H9 (cell line): ENCODE data around the gene SLC39A10. TPM values are rescaled to one million over a fixed set of nuclear protein-coding genes. Genes with fewer than 3 reads are reported as not detected.

Experiments
- DNase-seq: peaks from one replicate; pipeline ENCODE4 v3.0.0-alpha.2; 2017
- H2AFZ ChIP-seq: one replicate; pipeline ENCODE4 v1.6.1; 2013; ENCODE audit warnings: mild to moderate bottlenecking, low read length, control low read depth, moderate library complexity
- H2AK5ac ChIP-seq: 2 replicates; pipeline ENCODE4 v1.6.1; 2013; ENCODE audit warnings: low read length, control low read depth, mixed read lengths; ENCODE audit not compliant: insufficient read length
- H2BK120ac ChIP-seq: one replicate; pipeline ENCODE4 v1.6.1; 2013; ENCODE audit warnings: low read depth, mild to moderate bottlenecking, low read length, control low read depth, inconsistent platforms; ENCODE audit not compliant: poor library complexity, severe bottlenecking
- H2BK12ac ChIP-seq: 2 replicates; pipeline ENCODE4 v1.6.1; 2013; ENCODE audit warnings: low read length, control low read depth, mixed read lengths, low read depth; ENCODE audit not compliant: insufficient read length
- H2BK15ac ChIP-seq: 2 replicates; pipeline ENCODE4 v1.6.1; 2013; ENCODE audit warnings: low read depth, low read length, control low read depth
- H2BK20ac ChIP-seq: one replicate; pipeline ENCODE4 v1.6.1; 2013; ENCODE audit warnings: low read depth, mild to moderate bottlenecking, low read length, control low read depth, inconsistent platforms; ENCODE audit not compliant: poor library complexity, severe bottlenecking
- H2BK5ac ChIP-seq: 2 replicates; pipeline ENCODE4 v1.6.1; 2013; ENCODE audit warnings: low read length, control low read depth, mixed read lengths; ENCODE audit not compliant: insufficient read length
- H3K14ac ChIP-seq: 2 replicates; pipeline ENCODE4 v1.6.1; 2013; ENCODE audit warnings: low read length, control low read depth; ENCODE audit not compliant: insufficient read depth
- H3K18ac ChIP-seq: 2 replicates; pipeline ENCODE4 v1.6.1; 2013; ENCODE audit warnings: low read depth, mild to moderate bottlenecking, mixed read lengths, low read length, control low read depth; ENCODE audit not compliant: insufficient read length
- H3K23ac ChIP-seq: 2 replicates; pipeline ENCODE4 v1.6.1; 2013; ENCODE audit warnings: low read length, control low read depth, mixed read lengths, low read depth; ENCODE audit not compliant: insufficient read length
- H3K23me2 ChIP-seq: 2 replicates; pipeline ENCODE4 v1.6.1; 2013; ENCODE audit warnings: low read depth, mild to moderate bottlenecking, mixed read lengths, low read length, control low read depth; ENCODE audit not compliant: insufficient read length, poor library complexity, severe bottlenecking
- H3K27ac ChIP-seq: 2 replicates; pipeline ENCODE4 v1.5.1; 2013; ENCODE audit warnings: low read length, control low read depth, mixed read lengths, low read depth; ENCODE audit not compliant: insufficient read length
- H3K27me3 ChIP-seq: 2 replicates; pipeline ENCODE4 v1.6.1; 2013; ENCODE audit warnings: low read length, control low read depth, inconsistent platforms; ENCODE audit not compliant: insufficient read depth
- H3K4ac ChIP-seq: 2 replicates; pipeline ENCODE4 v1.6.1; 2013; ENCODE audit warnings: low read depth, mild to moderate bottlenecking, control low read depth, inconsistent platforms, low read length, moderate library complexity
- H3K4me1 ChIP-seq: 2 replicates; pipeline ENCODE4 v1.6.1; 2013; ENCODE audit warnings: low read length, control low read depth, inconsistent platforms; ENCODE audit not compliant: insufficient read depth
- H3K4me2 ChIP-seq: 2 replicates; pipeline ENCODE4 v1.6.1; 2013; ENCODE audit warnings: low read length, control low read depth, mixed read lengths; ENCODE audit not compliant: insufficient read length, insufficient read depth
- H3K56ac ChIP-seq: 2 replicates; pipeline ENCODE4 v1.6.1; 2013; ENCODE audit warnings: low read depth, mild to moderate bottlenecking, mixed read lengths, low read length, control low read depth; ENCODE audit not compliant: insufficient read length
- H3K79me1 ChIP-seq: 2 replicates; pipeline ENCODE4 v1.6.1; 2013; ENCODE audit warnings: low read depth, mild to moderate bottlenecking, moderate library complexity, low read length, control low read depth, inconsistent platforms; ENCODE audit not compliant: insufficient read depth, poor library complexity, severe bottlenecking
- H3K79me2 ChIP-seq: 2 replicates; pipeline ENCODE4 v1.6.1; 2013; ENCODE audit warnings: low read length, control low read depth, inconsistent platforms; ENCODE audit not compliant: insufficient read depth
- H3K9ac ChIP-seq: 2 replicates; pipeline ENCODE4 v1.6.1; 2013; ENCODE audit warnings: low read length, control low read depth, mixed read lengths; ENCODE audit not compliant: insufficient read length; ENCODE audit errors: extremely low read depth
- H3K9me3 ChIP-seq: one replicate; pipeline ENCODE4 v1.6.1; 2013; ENCODE audit warnings: low read depth, low read length, inconsistent platforms; ENCODE audit not compliant: control insufficient read depth
- H3T11ph ChIP-seq: one replicate; pipeline ENCODE4 v1.6.1; 2013; ENCODE audit warnings: mild to moderate bottlenecking, low read length, control low read depth, inconsistent platforms
- H4K20me1 ChIP-seq: one replicate; pipeline ENCODE4 v1.6.1; 2013; ENCODE audit not compliant: control insufficient read depth, insufficient read length, insufficient read depth
- H4K5ac ChIP-seq: 2 replicates; pipeline ENCODE4 v1.6.1; 2013; ENCODE audit warnings: low read depth, mild to moderate bottlenecking, mixed read lengths, low read length, control low read depth; ENCODE audit not compliant: insufficient read length
- H4K8ac ChIP-seq: replicated peaks from 2 replicates; pipeline ENCODE4 v1.6.1; 2013; ENCODE audit warnings: low read length, control low read depth, mixed read lengths, low read depth; ENCODE audit not compliant: insufficient read length
- H4K91ac ChIP-seq: 2 replicates; pipeline ENCODE4 v1.6.1; 2013; ENCODE audit warnings: low read depth, mild to moderate bottlenecking, moderate library complexity, mixed read lengths, low read length, control low read depth; ENCODE audit not compliant: insufficient read length
- H3K27ac Mint-ChIP-seq, 3 experiments: 2 replicates in 2 of 3; 3 replicates in 1 of 3; pipeline ENCODE4 v1.8.0; 2020 to 2021; ENCODE audit warnings: mixed read lengths in 3 of 3, mild to moderate bottlenecking in 1 of 3, moderate library complexity in 1 of 3
- H3K27me3 Mint-ChIP-seq: 2 replicates; pipeline ENCODE4 v1.8.0; 2021; ENCODE audit warnings: low read depth, mild to moderate bottlenecking, moderate library complexity, mixed read lengths
- H3K36me3 Mint-ChIP-seq, 3 experiments: 2 replicates in 2 of 3; 3 replicates in 1 of 3; pipeline ENCODE4 v1.8.0; 2020 to 2021; ENCODE audit warnings: low read depth in 3 of 3, mixed read lengths in 3 of 3; ENCODE audit not compliant: insufficient read depth in 1 of 3
- H3K4me1 Mint-ChIP-seq, 2 experiments: 2 replicates each; pipeline ENCODE4 v1.8.0; 2020; ENCODE audit warnings: mixed read lengths in 2 of 2
- H3K4me3 Mint-ChIP-seq, 2 experiments: 2 replicates in 1 of 2; 3 replicates in 1 of 2; pipeline ENCODE4 v1.8.0; 2020 to 2021; ENCODE audit warnings: mild to moderate bottlenecking in 2 of 2, mixed read lengths in 2 of 2, moderate library complexity in 1 of 2
- H3K9me3 Mint-ChIP-seq, 2 experiments: 2 replicates in 1 of 2; 3 replicates in 1 of 2; pipeline ENCODE4 v1.8.0; 2020; ENCODE audit warnings: mild to moderate bottlenecking in 2 of 2, mixed read lengths in 2 of 2, moderate library complexity in 1 of 2
- WGBS: extraction: QIAGEN DNeasy Blood & Tissue Kit; methylation state at CpG from one replicate; pipeline ENCODE4 v1.1.7; 2013; ENCODE audit warnings: missing lambda C conversion rate, low lambda C conversion rate, mixed read lengths; ENCODE audit not compliant: insufficient read length; ENCODE audit errors: extremely low coverage; 5-methylcytosine and 5-hydroxymethylcytosine counted together
- long read RNA-seq: library from polyadenylated mRNA; unstranded; transcript quantifications from one replicate; pipeline ENCODE4 v2.0.0, GENCODE V29; 2020
- total RNA-seq: library from RNA; stranded (reverse); gene quantifications from 2 replicates; pipeline ENCODE4 v1.2.1, GENCODE V29; 2021
- TF ChIP-seq, protein P1 (sequence below): fragments of 200-600 bp; sonication (generic); conservative IDR thresholded peaks from 3 replicates; pipeline ENCODE4 v1.8.0; 2021; ENCODE audit warnings: antibody characterized with exemption, mild to moderate bottlenecking

Gene SLC39A10, protein sequence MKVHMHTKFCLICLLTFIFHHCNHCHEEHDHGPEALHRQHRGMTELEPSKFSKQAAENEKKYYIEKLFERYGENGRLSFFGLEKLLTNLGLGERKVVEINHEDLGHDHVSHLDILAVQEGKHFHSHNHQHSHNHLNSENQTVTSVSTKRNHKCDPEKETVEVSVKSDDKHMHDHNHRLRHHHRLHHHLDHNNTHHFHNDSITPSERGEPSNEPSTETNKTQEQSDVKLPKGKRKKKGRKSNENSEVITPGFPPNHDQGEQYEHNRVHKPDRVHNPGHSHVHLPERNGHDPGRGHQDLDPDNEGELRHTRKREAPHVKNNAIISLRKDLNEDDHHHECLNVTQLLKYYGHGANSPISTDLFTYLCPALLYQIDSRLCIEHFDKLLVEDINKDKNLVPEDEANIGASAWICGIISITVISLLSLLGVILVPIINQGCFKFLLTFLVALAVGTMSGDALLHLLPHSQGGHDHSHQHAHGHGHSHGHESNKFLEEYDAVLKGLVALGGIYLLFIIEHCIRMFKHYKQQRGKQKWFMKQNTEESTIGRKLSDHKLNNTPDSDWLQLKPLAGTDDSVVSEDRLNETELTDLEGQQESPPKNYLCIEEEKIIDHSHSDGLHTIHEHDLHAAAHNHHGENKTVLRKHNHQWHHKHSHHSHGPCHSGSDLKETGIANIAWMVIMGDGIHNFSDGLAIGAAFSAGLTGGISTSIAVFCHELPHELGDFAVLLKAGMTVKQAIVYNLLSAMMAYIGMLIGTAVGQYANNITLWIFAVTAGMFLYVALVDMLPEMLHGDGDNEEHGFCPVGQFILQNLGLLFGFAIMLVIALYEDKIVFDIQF
- total RNA-seq = 156 and 161 TPM in 2 replicates
- long read RNA-seq, full-length matches to known transcripts = 80 of 234 reads
- long read RNA-seq, partial matches to known transcripts = 124 of 234 reads
- long read RNA-seq, other reads (novel, unspliced or antisense) = 30 of 234 reads

DNA sequence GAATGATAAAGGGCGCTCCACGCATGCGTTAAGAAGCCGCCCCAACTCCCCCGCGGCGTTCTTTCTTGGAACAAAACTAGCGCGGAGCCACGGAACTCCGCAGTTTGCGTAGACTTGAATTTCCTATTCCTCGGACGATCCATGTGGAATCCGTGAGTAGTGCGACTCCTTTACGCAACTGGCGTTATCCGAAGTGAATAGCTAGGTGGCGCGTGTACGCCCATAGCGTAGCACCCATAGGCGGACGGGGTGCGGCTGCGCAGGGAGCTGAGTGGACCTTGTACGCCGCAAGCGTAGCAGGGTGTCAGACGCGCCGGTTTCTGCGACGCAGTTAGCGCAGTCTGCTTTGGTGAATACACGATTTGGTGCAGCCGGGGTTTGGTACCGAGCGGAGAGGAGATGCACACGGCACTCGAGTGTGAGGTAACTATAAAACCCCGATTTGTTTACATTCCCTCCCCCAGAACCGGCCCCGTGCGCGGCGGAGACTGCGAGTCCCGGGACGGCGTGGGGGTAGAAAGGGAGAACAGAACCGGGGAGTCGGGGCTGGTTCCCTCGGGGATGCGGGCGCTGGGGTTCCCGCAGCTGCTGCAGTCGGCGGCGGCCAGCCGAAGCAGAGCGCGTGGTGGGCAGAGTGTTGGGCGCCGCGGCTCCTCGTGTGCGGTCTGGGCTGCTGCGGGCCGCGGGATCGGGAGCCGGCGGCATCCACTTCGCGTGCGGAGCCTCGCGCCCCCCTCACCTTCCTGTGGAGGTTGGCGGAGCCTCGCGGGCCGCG, at the start of gene SLC39A10:
Gene SLC39A10 (plus strand): TSS at position 368 of the 775 bp plus-strand sequence. CDS start 22,817 bp downstream, outside the sequence.
- H3K9ac ChIP-seq = peak within 1 kb of the TSS; percentile 90
- H3K9me3 Mint-ChIP-seq = 0 out of 5 replicates have a peak, but pooled peaks cover 0 to 2% of the 10 kb centered on the region in 2 experiments
- peak within 1 kb of the TSS; percentile 94 to 97 for H3K4me3 Mint-ChIP-seq
- H2AK5ac ChIP-seq = no peak within 1 kb of the TSS
- H3K4me1 ChIP-seq = no peaks in the 10 kb centered on the region; the same call in 1 of the 2 replicates
- H3K14ac ChIP-seq = peak within 1 kb of the TSS; percentile 93
- no peak within 1 kb of the TSS for H3K56ac ChIP-seq
- peaks cover 32% of the 10 kb centered on the region in 2 experiments for H3K4me1 Mint-ChIP-seq
- H3K79me2 ChIP-seq = peaks cover 15% of the 10 kb centered on the region; the same call in 1 of the 2 replicates
- peaks cover 0 to 9% (median 0%) of the 10 kb centered on the region in 3 experiments; a peak in 3 of 7 replicates for H3K36me3 Mint-ChIP-seq
- peak within 1 kb of the TSS; percentile 96 to 100 (median 99) for H3K27ac Mint-ChIP-seq
- H3K18ac ChIP-seq = peak within 1 kb of the TSS; percentile 89
- no peak within 1 kb of the TSS for H3K23ac ChIP-seq
- peak; percentile 96 for DNase-seq
- TF ChIP-seq, protein P1, sequence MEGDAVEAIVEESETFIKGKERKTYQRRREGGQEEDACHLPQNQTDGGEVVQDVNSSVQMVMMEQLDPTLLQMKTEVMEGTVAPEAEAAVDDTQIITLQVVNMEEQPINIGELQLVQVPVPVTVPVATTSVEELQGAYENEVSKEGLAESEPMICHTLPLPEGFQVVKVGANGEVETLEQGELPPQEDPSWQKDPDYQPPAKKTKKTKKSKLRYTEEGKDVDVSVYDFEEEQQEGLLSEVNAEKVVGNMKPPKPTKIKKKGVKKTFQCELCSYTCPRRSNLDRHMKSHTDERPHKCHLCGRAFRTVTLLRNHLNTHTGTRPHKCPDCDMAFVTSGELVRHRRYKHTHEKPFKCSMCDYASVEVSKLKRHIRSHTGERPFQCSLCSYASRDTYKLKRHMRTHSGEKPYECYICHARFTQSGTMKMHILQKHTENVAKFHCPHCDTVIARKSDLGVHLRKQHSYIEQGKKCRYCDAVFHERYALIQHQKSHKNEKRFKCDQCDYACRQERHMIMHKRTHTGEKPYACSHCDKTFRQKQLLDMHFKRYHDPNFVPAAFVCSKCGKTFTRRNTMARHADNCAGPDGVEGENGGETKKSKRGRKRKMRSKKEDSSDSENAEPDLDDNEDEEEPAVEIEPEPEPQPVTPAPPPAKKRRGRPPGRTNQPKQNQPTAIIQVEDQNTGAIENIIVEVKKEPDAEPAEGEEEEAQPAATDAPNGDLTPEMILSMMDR = no peak
- peak within 1 kb of the TSS; percentile 94 for H3K4me2 ChIP-seq
- no peaks in the 10 kb centered on the region for H3K79me1 ChIP-seq
- H3K9me3 ChIP-seq = no peaks in the 10 kb centered on the region
- H2BK20ac ChIP-seq = no peak within 1 kb of the TSS
- H3T11ph ChIP-seq = no peak within 1 kb of the TSS
- H3K27me3 Mint-ChIP-seq = no peaks in the 10 kb centered on the region; the same call in 1 of the 2 replicates
- peak within 1 kb of the TSS; percentile 63 for H2AFZ ChIP-seq
- no peak within 1 kb of the TSS for H2BK5ac ChIP-seq
- H3K4ac ChIP-seq = peak within 1 kb of the TSS; percentile 35; the same call in 1 of the 2 replicates
- H2BK120ac ChIP-seq = no peak within 1 kb of the TSS
- no peaks in the 10 kb centered on the region for H3K27me3 ChIP-seq
- H4K5ac ChIP-seq = peak within 1 kb of the TSS; percentile 27
- no peak within 1 kb of the TSS for H2BK15ac ChIP-seq
- H3K23me2 ChIP-seq = peaks cover 8% of the 10 kb centered on the region
- H3K27ac ChIP-seq = peak within 1 kb of the TSS; percentile 46
- no CpG with 5 or more reads among the region's 85 CpGs for WGBS
- H2BK12ac ChIP-seq = no peak within 1 kb of the TSS
- no peaks in the 10 kb centered on the region for H4K20me1 ChIP-seq
- peak within 1 kb of the TSS; percentile 70 for H4K91ac ChIP-seq
- H4K8ac ChIP-seq = no peak within 1 kb of the TSS
